ENCODE results near the gene TGM3. TPM values are rescaled to one million over a fixed set of nuclear protein-coding genes. Genes with fewer than 3 reads are reported as not detected.

Gene TGM3
- total and polyA plus RNA-seq, 10 of the 15 experiments (the other 5 are each of a cell fraction or from before 2014, with no cell fraction given) = not detected

GRCh38 chr20:2301164-2301622 is 5.4 kb downstream of the TGM3 start (continued):
- peak; percentile 82 for TF ChIP-seq CUX1 (IDR thresholded peaks at IDR 0.05; ENCODE audit: insufficient replicate concordance, low read depth, low read length)
- TF ChIP-seq IKZF2 (IDR thresholded peaks at IDR 0.05) = peak; percentile 84 to 86; a peak in 3 of 4 replicates
- TF ChIP-seq JUND (IDR thresholded peaks at IDR 0.05; ENCODE audit: low read depth, low read length) = no peak
- peak; percentile 44; the same call in 1 of the 2 replicates for TF ChIP-seq JUNB (IDR thresholded peaks at IDR 0.05)
- peak; percentile 96 for TF ChIP-seq SPI1 (IDR thresholded peaks at IDR 0.05; ENCODE audit: borderline replicate concordance, insufficient read depth, low read depth, low read length)
- TF ChIP-seq NBN (IDR thresholded peaks at IDR 0.05) = peak; percentile 72; the same call in 1 of the 2 replicates
- TF ChIP-seq ETV6 (conservative IDR thresholded peaks at IDR 0.05 in 1 of 2, IDR thresholded peaks at IDR 0.05 in 1 of 2; ENCODE audit: borderline replicate concordance in 1 of 2, low read depth in 1 of 2) = 0 out of 4 replicates have a peak, but pooled peaks of 1 of the 2 experiments have one; percentile 22
- TF ChIP-seq ATF7 (IDR thresholded peaks at IDR 0.05; ENCODE audit: low read depth) = peak; percentile 99
- 0 out of 2 replicates have a peak, but pooled peaks have one; percentile 27 for TF ChIP-seq MEF2A (IDR thresholded peaks at IDR 0.05; ENCODE audit: insufficient read depth, low read depth, low read length)
- TF ChIP-seq NFYB (IDR thresholded peaks at IDR 0.05; ENCODE audit: insufficient read depth, low read depth, low read length) = no peak
- no peak for TF ChIP-seq MYC (IDR thresholded peaks at IDR 0.05; ENCODE audit: insufficient read depth, insufficient read length, insufficient replicate concordance, low read length, severe bottlenecking)
- no peak for TF ChIP-seq SUPT20H (IDR thresholded peaks at IDR 0.05; ENCODE audit: borderline replicate concordance, control insufficient read depth, low read depth, low read length)
- 0 out of 2 replicates have a peak, but pooled peaks have one; percentile 30 for TF ChIP-seq DPF2 (IDR thresholded peaks at IDR 0.05)
- no peak for TF ChIP-seq RCOR1 (conservative IDR thresholded peaks at IDR 0.05; ENCODE audit: low read depth, low read length)
- TF ChIP-seq FOXM1 (IDR thresholded peaks at IDR 0.05; ENCODE audit: low read depth, low read length) = 0 out of 2 replicates have a peak, but pooled peaks have one; percentile 26
- TF ChIP-seq KLF5 (IDR thresholded peaks at IDR 0.05; ENCODE audit: partially characterized antibody) = no peak
- TF ChIP-seq NR2F1 (conservative IDR thresholded peaks at IDR 0.05) = 0 out of 2 replicates have a peak, but pooled peaks have one; percentile 26
- no peak for TF ChIP-seq MXI1 (IDR thresholded peaks at IDR 0.05; ENCODE audit: low read depth, low read length)
- TF ChIP-seq ATF2 (IDR thresholded peaks at IDR 0.05; ENCODE audit: low read length) = peak; percentile 93
- peak; percentile 84 for TF ChIP-seq RAD51 (IDR thresholded peaks at IDR 0.05)
- TF ChIP-seq PML (IDR thresholded peaks at IDR 0.05; ENCODE audit: low read length) = no peak
- peak in 1 of 2 experiments; percentile 79; a peak in 2 of 4 replicates for TF ChIP-seq CEBPB (IDR thresholded peaks at IDR 0.05; ENCODE audit: borderline replicate concordance in 1 of 2, low read depth in 2 of 2, low read length in 2 of 2)
- no peak for TF ChIP-seq STAT3 (IDR thresholded peaks at IDR 0.05; ENCODE audit: low read depth, low read length)
- no peak for TF ChIP-seq CHD1 (IDR thresholded peaks at IDR 0.05; ENCODE audit: low read depth, low read length)
- no peak for TF ChIP-seq HDAC6 (IDR thresholded peaks at IDR 0.05; ENCODE audit: unreplicated experiment)
- 0 out of 2 replicates have a peak, but pooled peaks have one; percentile 46 for TF ChIP-seq NFIC (IDR thresholded peaks at IDR 0.05; ENCODE audit: low read depth, low read length)

Measured in GM12878 (cell line).